A673 (cell line): Measurements from ENCODE around the gene GPER1. TPM values are rescaled to one million over a fixed set of nuclear protein-coding genes. Genes with fewer than 3 reads are reported as not detected.

Experiments
- BruUV-seq: library from RNA; stranded (reverse); fragments of 400-500 nt; replicated peaks from 2 replicates; lab custom pipeline; 2021; lab: Mats Ljungman, UMichigan
- CTCF ChIA-PET: fragments of 300-600 bp; sonication (Branson Sonifier 250); formaldehyde crosslinking; loops from one replicate; lab custom pipeline; 2022; ENCODE audit warnings: antibody characterized with exemption; lab: Charles Lee
- POLR2A ChIA-PET: fragments of 300-600 bp; sonication (Branson Sonifier 250); formaldehyde crosslinking; loops from one replicate; lab custom pipeline; 2022; ENCODE audit warnings: antibody characterized with exemption; ENCODE audit not compliant: low non-redundant PET; lab: Charles Lee
- DNase-seq: peaks from one replicate; pipeline ENCODE4 v3.0.0-alpha.2; 2015; ENCODE audit warnings: low spot score
- H3K27ac ChIP-seq: fragments of 200-600 bp; sonication (generic); 2 replicates; pipeline ENCODE4 v1.5.1; 2016; ENCODE audit warnings: mixed run types, low read depth, mild to moderate bottlenecking, mixed read lengths, antibody characterized with exemption, low read length; ENCODE audit not compliant: poor library complexity, severe bottlenecking
- H3K27me3 ChIP-seq: fragments of 200-600 bp; sonication (generic); replicated peaks from 2 replicates; pipeline ENCODE4 v1.6.1; 2017; ENCODE audit warnings: mixed run types, low read depth, mild to moderate bottlenecking, mixed read lengths, antibody characterized with exemption, low read length; ENCODE audit not compliant: insufficient read depth, poor library complexity
- H3K36me3 ChIP-seq: fragments of 200-600 bp; sonication (generic); 2 replicates; pipeline ENCODE4 v1.6.1; 2016; ENCODE audit warnings: mixed run types, mild to moderate bottlenecking, mixed read lengths, antibody characterized with exemption, low read length; ENCODE audit not compliant: insufficient read depth, poor library complexity, severe bottlenecking
- H3K4me1 ChIP-seq: fragments of 200-600 bp; sonication (generic); 2 replicates; pipeline ENCODE4 v1.6.1; 2017; ENCODE audit warnings: mixed run types, mild to moderate bottlenecking, mixed read lengths, antibody characterized with exemption, low read length; ENCODE audit not compliant: insufficient read depth, poor library complexity, severe bottlenecking
- H3K4me3 ChIP-seq: fragments of 200-600 bp; sonication (generic); 2 replicates; pipeline ENCODE4 v1.5.1; 2016; ENCODE audit warnings: low read depth, mixed run types, mild to moderate bottlenecking, mixed read lengths, low read length; ENCODE audit not compliant: poor library complexity, severe bottlenecking
- H3K9me3 ChIP-seq: fragments of 200-600 bp; sonication (generic); 2 replicates; pipeline ENCODE4 v1.6.1; 2016; ENCODE audit warnings: mixed run types, low read depth, mild to moderate bottlenecking, mixed read lengths, antibody characterized with exemption, low read length; ENCODE audit not compliant: poor library complexity, severe bottlenecking
- EZH2 ChIP-seq: fragments of 200-600 bp; sonication (generic); IDR thresholded peaks from 2 replicates; pipeline ENCODE4 v1.6.1; 2017; ENCODE audit warnings: borderline replicate concordance, low read depth, mild to moderate bottlenecking, mixed read lengths, antibody characterized with exemption, low read length; ENCODE audit not compliant: poor library complexity, severe bottlenecking
- intact Hi-C: fragments of 100-400 bp; cut with micrococcal nuclease; formaldehyde crosslinking; loops from one replicate; pipeline ENCODE4 v1.10.0; 2022; ENCODE audit not compliant: unreplicated experiment
- total RNA-seq: library from RNA; stranded (reverse); gene quantifications from 2 replicates; pipeline ENCODE4 v1.2.3, GENCODE V29; 2021
- TF ChIP-seq, protein P1 (sequence below): fragments of 300-800, 200-600 bp; sonication (generic); conservative IDR thresholded peaks from 2 replicates; pipeline ENCODE4 v1.5.1; 2017; ENCODE audit warnings: low read depth, mild to moderate bottlenecking, antibody characterized with exemption, low read length, moderate library complexity, mixed read lengths

Gene GPER1
- total RNA-seq, 1 experiment from 2014 or later: 0.37 TPM

- CTCF ChIA-PET: no interaction called here
- intact Hi-C loops: no loop called here
Measured at GRCh38 chr7:1110358-1110757, 22.4 kb downstream of the GPER1 start.

DNA sequence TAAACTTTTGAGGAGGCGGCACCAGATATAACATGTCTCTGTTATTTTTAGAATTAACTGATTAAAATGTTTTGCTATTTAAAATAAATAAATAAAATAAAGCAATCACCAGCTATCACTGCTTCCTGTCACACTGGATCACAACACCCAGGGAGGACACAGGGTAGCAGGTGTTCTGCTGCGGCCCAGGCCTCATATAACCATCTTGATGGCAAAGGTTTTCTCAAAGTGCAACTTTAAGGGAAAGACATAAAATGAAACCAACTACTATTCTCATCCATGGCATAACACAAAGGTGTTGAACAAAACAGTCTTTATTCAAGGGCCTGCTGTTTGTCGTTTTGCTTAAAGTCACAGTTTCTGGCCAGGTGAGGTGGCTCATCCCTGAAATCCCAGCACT lies 23.2 kb downstream of the GPER1 start:
- TF ChIP-seq, protein P1, sequence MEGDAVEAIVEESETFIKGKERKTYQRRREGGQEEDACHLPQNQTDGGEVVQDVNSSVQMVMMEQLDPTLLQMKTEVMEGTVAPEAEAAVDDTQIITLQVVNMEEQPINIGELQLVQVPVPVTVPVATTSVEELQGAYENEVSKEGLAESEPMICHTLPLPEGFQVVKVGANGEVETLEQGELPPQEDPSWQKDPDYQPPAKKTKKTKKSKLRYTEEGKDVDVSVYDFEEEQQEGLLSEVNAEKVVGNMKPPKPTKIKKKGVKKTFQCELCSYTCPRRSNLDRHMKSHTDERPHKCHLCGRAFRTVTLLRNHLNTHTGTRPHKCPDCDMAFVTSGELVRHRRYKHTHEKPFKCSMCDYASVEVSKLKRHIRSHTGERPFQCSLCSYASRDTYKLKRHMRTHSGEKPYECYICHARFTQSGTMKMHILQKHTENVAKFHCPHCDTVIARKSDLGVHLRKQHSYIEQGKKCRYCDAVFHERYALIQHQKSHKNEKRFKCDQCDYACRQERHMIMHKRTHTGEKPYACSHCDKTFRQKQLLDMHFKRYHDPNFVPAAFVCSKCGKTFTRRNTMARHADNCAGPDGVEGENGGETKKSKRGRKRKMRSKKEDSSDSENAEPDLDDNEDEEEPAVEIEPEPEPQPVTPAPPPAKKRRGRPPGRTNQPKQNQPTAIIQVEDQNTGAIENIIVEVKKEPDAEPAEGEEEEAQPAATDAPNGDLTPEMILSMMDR: no peak
- no peak for TF ChIP-seq EZH2
- Histone ChIP-seq H3K4me1 (no peaks in the 10 kb centered on the region), H3K27me3 (no peaks in the 10 kb centered on the region), H3K9me3 (no peaks in the 10 kb centered on the region), H3K27ac (no peak overlapping the region), H3K4me3 (no peak overlapping the region), H3K36me3 (no peaks in the 10 kb centered on the region)
- ChIA-PET CTCF (no interaction called here), POLR2A (no interaction called here)
- intact Hi-C loops: no loop called here
- no TSS peak for BruUV-seq
- no peak for DNase-seq

More at GRCh38 chr7:1110358-1110757, 22.4 kb downstream of the GPER1 start:
- POLR2A ChIA-PET: no interaction called here
- Histone ChIP-seq H3K4me3 (no peak overlapping the region), H3K4me1 (no peaks in the 10 kb centered on the region), H3K9me3 (no peaks in the 10 kb centered on the region), H3K27ac (no peak overlapping the region), H3K36me3 (no peaks in the 10 kb centered on the region), H3K27me3 (no peaks in the 10 kb centered on the region)
- TF ChIP-seq, protein P1: no peak
- TF ChIP-seq EZH2: no peak
- no TSS peak for BruUV-seq
- DNase-seq: no peak

- no peak for DNase-seq
- H3K27ac ChIP-seq: no peak overlapping the region
- no peak for TF ChIP-seq EZH2
- TF ChIP-seq, protein P1: no peak
- no peaks in the 10 kb centered on the region for H3K27me3 ChIP-seq
- no peaks in the 10 kb centered on the region for H3K4me1 ChIP-seq
- H3K36me3 ChIP-seq: no peaks in the 10 kb centered on the region
- no TSS peak for BruUV-seq
- H3K9me3 ChIP-seq: no peaks in the 10 kb centered on the region
- no peak overlapping the region for H3K4me3 ChIP-seq
- intact Hi-C loops: no loop called here
- ChIA-PET POLR2A (no interaction called here), CTCF (no interaction called here)
Measured at GRCh38 chr7:1112109-1112508, 24.2 kb downstream of the GPER1 start.
